ENCODE measurements around the gene KRT86.

DNA sequence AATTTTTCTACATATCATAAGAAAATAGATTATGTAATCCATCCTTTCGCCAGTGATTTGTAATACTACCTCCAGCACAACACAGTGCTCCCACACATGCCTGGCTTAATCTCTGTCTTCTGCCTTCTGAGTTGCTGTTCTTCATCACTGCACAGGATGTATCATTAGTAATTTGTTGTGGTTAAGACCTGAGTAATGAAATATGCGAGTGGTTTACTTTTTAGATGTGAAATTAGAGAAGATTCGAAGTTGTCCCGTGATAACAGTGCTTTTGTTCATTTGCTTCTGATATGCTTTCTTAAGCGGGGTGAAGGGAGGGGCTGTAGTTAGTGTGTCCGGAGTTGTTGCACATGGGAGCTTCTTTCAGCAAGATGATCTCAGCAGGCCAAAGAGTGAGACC lies 74.8 kb downstream of the KRT86 start:
- no peak for TF ChIP-seq CTCF (IDR thresholded peaks at IDR 0.05 in 8 of 11, conservative IDR thresholded peaks at IDR 0.05 in 3 of 11)
- TF ChIP-seq POLR2A (IDR thresholded peaks at IDR 0.05): no peak

Data from spleen (tissue), 7 donors.